Measurements from ENCODE around the gene FZR1. TPM values are rescaled to one million over a fixed set of nuclear protein-coding genes. Genes with fewer than 3 reads are reported as not detected.

FZR1 gene
- total and polyA plus RNA-seq, 9 of the 15 experiments (the other 6 are each of a cell fraction or from before 2014, with no cell fraction given): 0.18 to 48.0 (median 22.2) TPM

GRCh38 chr19:3459965-3460582 is 46.0 kb upstream of the FZR1 start:
- no peak overlapping the region for H3K27ac ChIP-seq (ENCODE audit: extremely low read depth, low read depth, low read length)
- intact Hi-C loops (cut with micrococcal nuclease) (no loop called here), in situ Hi-C loops (cut with MboI) (no loop called here)
- no peak overlapping the region for H3K4me2 ChIP-seq (ENCODE audit: insufficient read depth, low read length)
- ChIA-PET CTCF (ENCODE audit: low intra/inter-chr PET ratio) (no interaction called here), POLR2A (interaction anchor here (0.6 to 1.3 kb wide), 3 partner anchors 9 to 1328 kb away, joined by 3 to 4 read pairs (median 4); no protein-coding TSS in a partner anchor)
- no TSS peak for BruUV-seq (replicated peaks)
- no peak overlapping the region for H3K9ac ChIP-seq (ENCODE audit: insufficient read depth in 1 of 2, low read depth in 2 of 2, low read length in 2 of 2)
- H3K79me2 ChIP-seq (ENCODE audit: control insufficient read depth, insufficient read depth, low read length): peaks cover 2% of the 10 kb centered on the region; the same call in 2 of the 3 replicates
- TF ChIP-seq ADNP (tag; IDR thresholded peaks at IDR 0.05) (peak; percentile 47; the same call in 1 of the 2 replicates), POLR2G (IDR thresholded peaks at IDR 0.05; ENCODE audit: low read depth, low read length) (0 out of 2 replicates have a peak, but pooled peaks have one; percentile 1), KDM1A (IDR thresholded peaks at IDR 0.05) (peak in 1 of 2 experiments; percentile 38; a peak in 2 of 4 replicates), POLR3A (IDR thresholded peaks at IDR 0.05; ENCODE audit: borderline replicate concordance, extremely low read depth, insufficient read depth, insufficient read length) (no peak), BCOR (IDR thresholded peaks at IDR 0.05) (peak; percentile 72; the same call in 1 of the 2 replicates), ZNF551 (CRISPR knock-in tag; IDR thresholded peaks at IDR 0.05) (no peak), ZBTB8A (IDR thresholded peaks at IDR 0.05; ENCODE audit: partially characterized antibody) (no peak), RCOR1 (IDR thresholded peaks at IDR 0.05; ENCODE audit: borderline replicate concordance in 1 of 2, low read depth in 2 of 2, low read length in 2 of 2) (0 out of 4 replicates have a peak, but pooled peaks of 1 of the 2 experiments have one; percentile 9), ZBTB33 (CRISPR knock-in tag; IDR thresholded peaks at IDR 0.05) (peak; percentile 41), ZBTB2 (IDR thresholded peaks at IDR 0.05) (no peak), ZNF583 (CRISPR knock-in tag; IDR thresholded peaks at IDR 0.05) (no peak), TEAD1 (CRISPR knock-in tag; IDR thresholded peaks at IDR 0.05) (no peak), MCM3 (IDR thresholded peaks at IDR 0.05) (no peak), RBM25 (IDR thresholded peaks at IDR 0.05; ENCODE audit: low read depth, low read length, severe bottlenecking) (peak; percentile 54), EP300 (IDR thresholded peaks at IDR 0.05; ENCODE audit: low read length) (no peak)
- H4K20me1 ChIP-seq (replicated peaks; ENCODE audit: control insufficient read depth, insufficient read depth, low read length): peaks cover 4% of the 10 kb centered on the region
- no peak for ATAC-seq
- no peak for FAIRE-seq
- no peaks in the 10 kb centered on the region for H3K27me3 ChIP-seq (ENCODE audit: control insufficient read depth in 2 of 2, insufficient read depth in 2 of 2, low read length in 2 of 2)
- no peak overlapping the region for H2AFZ ChIP-seq (ENCODE audit: low read depth, low read length)
- peaks cover 0 to 54% of the 10 kb centered on the region in 2 experiments; a peak in 2 of 5 replicates for H3K4me1 ChIP-seq (replicated peaks in 1 of 2; ENCODE audit: control insufficient read depth in 2 of 2, insufficient read depth in 2 of 2, low read length in 2 of 2)
- 92% methylated on average over 15 of the region's 15 CpGs for WGBS (ENCODE audit: insufficient coverage, low coverage, missing lambda C conversion rate)
- no peaks in the 10 kb centered on the region for H3K9me3 ChIP-seq (replicated peaks; ENCODE audit: control insufficient read depth, insufficient read depth, low read depth, low read length)
- no peaks in the 10 kb centered on the region for H3K9me1 ChIP-seq (ENCODE audit: control insufficient read depth, insufficient read depth, low read length)
- DNase-seq (ENCODE audit: extremely low read depth in 1 of 4, low spot score in 3 of 4): peak in 1 of 4 experiments; percentile 10
- H3K36me3 ChIP-seq (ENCODE audit: control insufficient read depth, insufficient read depth, low read length): peaks cover 78% of the 10 kb centered on the region
- no peak overlapping the region for H3K4me3 ChIP-seq
